Liver (tissue), 9 donors: Measurements from ENCODE around the gene MXD4. TPM values are rescaled to one million over a fixed set of nuclear protein-coding genes. Genes with fewer than 3 reads are reported as not detected.

ENCODE experiments used
- DNase-seq: peaks from one replicate; pipeline ENCODE4 v3.0.0-alpha.2; 2017; ENCODE audit warnings: low spot score
- H3K27ac ChIP-seq, 2 donors: one replicate each; pipeline ENCODE4 v1.7.0; 2013; ENCODE audit warnings: inconsistent platforms in 2 of 2, low read length in 2 of 2, control low read depth in 1 of 2, low read depth in 1 of 2, mild to moderate bottlenecking in 1 of 2
- H3K27me3 ChIP-seq, 4 donors: one replicate each; pipeline versions ENCODE4 v1.6.1 to v1.7.0; 2013; ENCODE audit warnings: low read length in 3 of 4, inconsistent platforms in 1 of 4, mild to moderate bottlenecking in 1 of 4, moderate library complexity in 1 of 4; ENCODE audit not compliant: control insufficient read depth in 4 of 4, insufficient read depth in 4 of 4
- H3K36me3 ChIP-seq, 4 donors: one replicate each; pipeline versions ENCODE4 v1.6.1 to v1.7.0; 2013; ENCODE audit warnings: low read length in 3 of 4, mild to moderate bottlenecking in 3 of 4, low read depth in 1 of 4, moderate library complexity in 1 of 4; ENCODE audit not compliant: control insufficient read depth in 4 of 4, insufficient read depth in 3 of 4
- H3K4me1 ChIP-seq, 4 donors: one replicate each; pipeline versions ENCODE4 v1.6.1 to v1.7.0; 2013; ENCODE audit warnings: low read length in 3 of 4, mild to moderate bottlenecking in 3 of 4, moderate library complexity in 1 of 4; ENCODE audit not compliant: control insufficient read depth in 4 of 4, insufficient read depth in 4 of 4
- H3K4me3 ChIP-seq, 3 donors: one replicate each; pipeline versions ENCODE4 v1.6.1 to v1.7.0; 2013; ENCODE audit warnings: low read length in 3 of 3, control low read depth in 1 of 3, low read depth in 1 of 3, mild to moderate bottlenecking in 1 of 3
- H3K9ac ChIP-seq, 2 donors: one replicate each; pipeline ENCODE4 v1.7.0; 2013; ENCODE audit warnings: low read length in 2 of 2, mild to moderate bottlenecking in 2 of 2, moderate library complexity in 2 of 2, control low read depth in 1 of 2, low read depth in 1 of 2
- H3K9me3 ChIP-seq, 4 donors: one replicate each; pipeline versions ENCODE4 v1.6.1 to v1.7.0; 2013; ENCODE audit warnings: low read length in 3 of 4; ENCODE audit not compliant: control insufficient read depth in 4 of 4
- ATF3 ChIP-seq: IDR thresholded peaks from 2 replicates; pipeline ENCODE4 v1.6.1; 2016; ENCODE audit warnings: antibody characterized with exemption
- EGR1 ChIP-seq, 2 donors: IDR thresholded peaks; 2 replicates each; pipeline ENCODE4 v1.6.1; 2016 to 2018; ENCODE audit warnings: antibody characterized with exemption in 2 of 2, low read depth in 2 of 2
- FOXA1 ChIP-seq: IDR thresholded peaks from 2 replicates; pipeline ENCODE4 v1.6.1; 2016; ENCODE audit warnings: antibody characterized with exemption
- FOXA2 ChIP-seq: IDR thresholded peaks from 2 replicates; pipeline ENCODE4 v1.6.1; 2016; ENCODE audit warnings: antibody characterized with exemption
- GABPA ChIP-seq, 2 donors: IDR thresholded peaks in 1 of 2; conservative IDR thresholded peaks in 1 of 2; 2 replicates each; pipeline ENCODE4 v1.6.1; 2016; ENCODE audit warnings: antibody characterized with exemption in 2 of 2, mild to moderate bottlenecking in 1 of 2, moderate library complexity in 1 of 2
- HNF4A ChIP-seq, 2 donors: conservative IDR thresholded peaks; 2 replicates each; pipeline ENCODE4 v1.6.1; 2016; ENCODE audit warnings: antibody characterized with exemption in 2 of 2, mild to moderate bottlenecking in 2 of 2
- HNF4G ChIP-seq: IDR thresholded peaks from 2 replicates; pipeline ENCODE4 v1.6.1; 2016; ENCODE audit warnings: antibody characterized with exemption
- JUND ChIP-seq, 2 donors: IDR thresholded peaks; 2 replicates each; pipeline ENCODE4 v1.6.1; 2016; ENCODE audit warnings: antibody characterized with exemption in 2 of 2
- MAX ChIP-seq: IDR thresholded peaks from 2 replicates; pipeline ENCODE4 v1.6.1; 2016; ENCODE audit warnings: antibody characterized with exemption
- NR2F2 ChIP-seq: IDR thresholded peaks from 2 replicates; pipeline ENCODE4 v1.6.1; 2016; ENCODE audit warnings: antibody characterized with exemption
- RAD21 ChIP-seq, 2 donors: IDR thresholded peaks; 2 replicates each; pipeline ENCODE4 v1.6.1; 2016; ENCODE audit warnings: antibody characterized with exemption in 2 of 2, mild to moderate bottlenecking in 2 of 2
- RXRA ChIP-seq, 2 donors: IDR thresholded peaks; 2 replicates each; pipeline ENCODE4 v1.6.1; 2017 to 2018; ENCODE audit warnings: antibody characterized with exemption in 2 of 2, mild to moderate bottlenecking in 1 of 2
- SP1 ChIP-seq: IDR thresholded peaks from 2 replicates; pipeline ENCODE4 v1.6.1; 2018; ENCODE audit warnings: antibody characterized with exemption, mild to moderate bottlenecking
- TAF1 ChIP-seq: conservative IDR thresholded peaks from 2 replicates; pipeline ENCODE4 v1.6.1; 2016; ENCODE audit warnings: antibody characterized with exemption, mild to moderate bottlenecking
- YY1 ChIP-seq: IDR thresholded peaks from 2 replicates; pipeline ENCODE4 v1.6.1; 2016; ENCODE audit warnings: antibody characterized with exemption, mild to moderate bottlenecking
- WGBS: extraction: QIAGEN DNeasy Blood & Tissue Kit; methylation state at CpG from one replicate; pipeline ENCODE4 v1.1.7; 2013; 5-methylcytosine and 5-hydroxymethylcytosine counted together
- polyA plus RNA-seq, 2 donors: library from polyadenylated mRNA; stranded (reverse) in 1 of 2; unstranded in 1 of 2; fragments of 200-250 nt in 1 of 2; fragments of >200 nt in 1 of 2; fragmentation: Nextera tagmentation in 1 of 2; extraction: Ambion mirVana in 1 of 2; gene quantifications; one replicate each; pipeline versions ENCODE4 v1.2.1 to v1.2.3, GENCODE V29; 2013 to 2015
- total RNA-seq, 2 donors: library from RNA; depleted of rRNA; stranded (reverse); fragments of >200 nt; gene quantifications; one replicate each; pipeline ENCODE4 v1.2.3, GENCODE V29; 2014
- TF ChIP-seq, protein P1 (sequence below): fragments of 150-350 bp; IDR thresholded peaks from 2 replicates; pipeline ENCODE4 v1.5.1; 2017; ENCODE audit warnings: improper control_type of control experiment, low read depth, low read length; ENCODE audit not compliant: missing input control
- TF ChIP-seq, protein P2 (sequence below): IDR thresholded peaks from 2 replicates; pipeline ENCODE4 v1.6.1; 2016; ENCODE audit warnings: antibody characterized with exemption, mild to moderate bottlenecking
- donor health status: healthy.
- donor health status: healthy.
- donor health status: healthy.
- donor health status: healthy.
- donor health status: healthy.

The MXD4 gene
- total and polyA plus RNA-seq, 4 donors, result 6.5 to 19.6 (median 15.9) TPM

DNA sequence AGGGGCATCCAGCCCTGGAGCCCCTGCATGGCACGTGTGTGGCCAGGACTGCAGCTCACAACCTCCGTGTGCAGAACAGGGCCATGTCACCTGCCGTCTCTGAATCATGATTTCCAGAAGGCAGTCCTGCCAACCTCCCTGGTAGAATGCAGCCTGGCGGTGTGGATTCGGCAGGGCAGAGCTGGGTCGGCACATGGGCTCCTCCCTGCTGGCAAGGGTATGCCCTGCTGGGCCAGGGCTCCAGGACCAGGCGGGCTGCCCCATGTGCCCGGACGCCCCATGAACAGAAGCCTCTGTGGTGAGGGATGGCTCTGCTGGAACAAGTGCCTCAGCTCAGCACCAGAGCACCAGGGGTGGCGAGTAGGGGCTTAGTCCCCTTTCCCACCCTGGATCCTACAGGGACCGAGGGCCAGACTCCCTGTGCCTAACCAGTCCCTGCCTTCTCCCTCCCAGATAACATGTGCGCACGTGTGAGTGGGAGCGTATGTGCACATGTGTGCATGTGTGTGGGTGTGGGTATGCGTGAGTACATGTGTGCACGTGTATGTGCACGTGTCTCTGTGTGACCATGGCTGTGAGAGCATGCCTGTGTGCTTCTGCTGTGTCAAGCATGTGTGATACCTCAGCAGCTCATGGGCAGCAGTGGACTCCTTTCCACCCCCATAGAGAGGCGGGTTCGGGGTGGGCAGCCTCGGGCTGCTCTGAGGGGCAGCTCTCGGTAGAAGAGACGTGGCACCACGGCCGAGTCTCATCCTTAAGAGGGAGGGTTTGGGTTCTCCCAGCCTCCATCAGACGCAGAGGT lies 10.3 kb upstream of the MXD4 start (continued):
- TF ChIP-seq MAX, result no peak
- TF ChIP-seq NR2F2, result no peak
- TF ChIP-seq FOXA1, result no peak
- no peak for TF ChIP-seq GABPA (IDR thresholded peaks at IDR 0.05 in 1 of 2, conservative IDR thresholded peaks at IDR 0.05 in 1 of 2)
- TF ChIP-seq FOXA2, result no peak
- TF ChIP-seq, protein P1, sequence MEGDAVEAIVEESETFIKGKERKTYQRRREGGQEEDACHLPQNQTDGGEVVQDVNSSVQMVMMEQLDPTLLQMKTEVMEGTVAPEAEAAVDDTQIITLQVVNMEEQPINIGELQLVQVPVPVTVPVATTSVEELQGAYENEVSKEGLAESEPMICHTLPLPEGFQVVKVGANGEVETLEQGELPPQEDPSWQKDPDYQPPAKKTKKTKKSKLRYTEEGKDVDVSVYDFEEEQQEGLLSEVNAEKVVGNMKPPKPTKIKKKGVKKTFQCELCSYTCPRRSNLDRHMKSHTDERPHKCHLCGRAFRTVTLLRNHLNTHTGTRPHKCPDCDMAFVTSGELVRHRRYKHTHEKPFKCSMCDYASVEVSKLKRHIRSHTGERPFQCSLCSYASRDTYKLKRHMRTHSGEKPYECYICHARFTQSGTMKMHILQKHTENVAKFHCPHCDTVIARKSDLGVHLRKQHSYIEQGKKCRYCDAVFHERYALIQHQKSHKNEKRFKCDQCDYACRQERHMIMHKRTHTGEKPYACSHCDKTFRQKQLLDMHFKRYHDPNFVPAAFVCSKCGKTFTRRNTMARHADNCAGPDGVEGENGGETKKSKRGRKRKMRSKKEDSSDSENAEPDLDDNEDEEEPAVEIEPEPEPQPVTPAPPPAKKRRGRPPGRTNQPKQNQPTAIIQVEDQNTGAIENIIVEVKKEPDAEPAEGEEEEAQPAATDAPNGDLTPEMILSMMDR, result no peak
- TF ChIP-seq RXRA (IDR thresholded peaks at IDR 0.05), result no peak
- no peak for TF ChIP-seq TAF1

GRCh38 chr4:2271279-2272025 lies 9.5 kb upstream of the MXD4 start:
- Histone ChIP-seq H3K9me3 (no peaks in the 10 kb centered on the region), H3K4me1 (peaks cover 0 to 3% (median 0%) of the 10 kb centered on the region in 4 donors), H3K27me3 (no peaks in the 10 kb centered on the region), H3K36me3 (no peaks in the 10 kb centered on the region), H3K27ac (no peak overlapping the region), H3K4me3 (no peak overlapping the region), H3K9ac (no peak overlapping the region)
- no peak for DNase-seq
- 93% methylated on average over 27 of the region's 27 CpGs for WGBS
- TF ChIP-seq EGR1 (IDR thresholded peaks at IDR 0.05; ENCODE audit: low read depth in 2 of 2) (no peak), RAD21 (IDR thresholded peaks at IDR 0.05) (no peak), HNF4A (conservative IDR thresholded peaks at IDR 0.05) (no peak), TAF1 (no peak), JUND (IDR thresholded peaks at IDR 0.05) (no peak), HNF4G (no peak), FOXA2 (no peak), GABPA (IDR thresholded peaks at IDR 0.05 in 1 of 2, conservative IDR thresholded peaks at IDR 0.05 in 1 of 2) (no peak), ATF3 (no peak), YY1 (no peak), NR2F2 (no peak), SP1 (no peak), FOXA1 (no peak), RXRA (IDR thresholded peaks at IDR 0.05) (no peak)
- TF ChIP-seq, protein P2, sequence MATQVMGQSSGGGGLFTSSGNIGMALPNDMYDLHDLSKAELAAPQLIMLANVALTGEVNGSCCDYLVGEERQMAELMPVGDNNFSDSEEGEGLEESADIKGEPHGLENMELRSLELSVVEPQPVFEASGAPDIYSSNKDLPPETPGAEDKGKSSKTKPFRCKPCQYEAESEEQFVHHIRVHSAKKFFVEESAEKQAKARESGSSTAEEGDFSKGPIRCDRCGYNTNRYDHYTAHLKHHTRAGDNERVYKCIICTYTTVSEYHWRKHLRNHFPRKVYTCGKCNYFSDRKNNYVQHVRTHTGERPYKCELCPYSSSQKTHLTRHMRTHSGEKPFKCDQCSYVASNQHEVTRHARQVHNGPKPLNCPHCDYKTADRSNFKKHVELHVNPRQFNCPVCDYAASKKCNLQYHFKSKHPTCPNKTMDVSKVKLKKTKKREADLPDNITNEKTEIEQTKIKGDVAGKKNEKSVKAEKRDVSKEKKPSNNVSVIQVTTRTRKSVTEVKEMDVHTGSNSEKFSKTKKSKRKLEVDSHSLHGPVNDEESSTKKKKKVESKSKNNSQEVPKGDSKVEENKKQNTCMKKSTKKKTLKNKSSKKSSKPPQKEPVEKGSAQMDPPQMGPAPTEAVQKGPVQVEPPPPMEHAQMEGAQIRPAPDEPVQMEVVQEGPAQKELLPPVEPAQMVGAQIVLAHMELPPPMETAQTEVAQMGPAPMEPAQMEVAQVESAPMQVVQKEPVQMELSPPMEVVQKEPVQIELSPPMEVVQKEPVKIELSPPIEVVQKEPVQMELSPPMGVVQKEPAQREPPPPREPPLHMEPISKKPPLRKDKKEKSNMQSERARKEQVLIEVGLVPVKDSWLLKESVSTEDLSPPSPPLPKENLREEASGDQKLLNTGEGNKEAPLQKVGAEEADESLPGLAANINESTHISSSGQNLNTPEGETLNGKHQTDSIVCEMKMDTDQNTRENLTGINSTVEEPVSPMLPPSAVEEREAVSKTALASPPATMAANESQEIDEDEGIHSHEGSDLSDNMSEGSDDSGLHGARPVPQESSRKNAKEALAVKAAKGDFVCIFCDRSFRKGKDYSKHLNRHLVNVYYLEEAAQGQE, result no peak
